ENCODE measurements around the gene CYP46A1.

Gene CYP46A1

DNA sequence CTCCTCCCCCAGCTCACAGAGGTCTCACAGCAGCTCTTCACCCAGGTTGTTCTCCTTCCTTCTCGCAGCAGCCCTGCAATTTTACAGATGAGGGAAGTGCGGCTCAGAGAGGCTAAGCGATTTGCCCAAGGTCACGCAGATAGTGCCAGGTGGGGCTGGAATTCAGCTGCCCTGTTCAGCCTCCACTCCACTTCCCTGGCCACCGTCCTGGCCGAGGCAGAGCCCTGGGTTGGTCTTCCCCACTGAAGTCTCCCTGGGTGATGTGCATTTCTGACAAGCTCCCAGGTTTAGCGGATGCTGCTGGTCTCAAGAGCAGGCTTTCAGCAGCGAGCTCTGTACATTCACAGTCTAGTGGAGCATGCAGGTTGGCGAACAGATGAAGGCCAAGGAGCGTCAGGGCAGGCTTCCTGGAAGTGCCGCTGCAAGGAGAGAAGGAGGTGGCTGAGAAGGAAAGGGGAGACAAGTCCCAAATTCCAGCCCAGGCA, 80.2 kb downstream of the CYP46A1 start:
- H3K36me3 ChIP-seq, result no peaks in the 10 kb centered on the region
- H3K4me1 ChIP-seq (ENCODE audit: control insufficient read depth in 1 of 2, insufficient read depth in 1 of 2, low read depth in 1 of 2, low read length in 1 of 2), result no peaks in the 10 kb centered on the region
- H3K27ac ChIP-seq, result no peak overlapping the region
- no peaks in the 10 kb centered on the region for H3K27me3 ChIP-seq
- H3K4me3 ChIP-seq (ENCODE audit: low read depth in 1 of 2, low read length in 1 of 2), result no peak overlapping the region
- H3K9me3 ChIP-seq, result no peaks in the 10 kb centered on the region
- TF ChIP-seq, protein P1, sequence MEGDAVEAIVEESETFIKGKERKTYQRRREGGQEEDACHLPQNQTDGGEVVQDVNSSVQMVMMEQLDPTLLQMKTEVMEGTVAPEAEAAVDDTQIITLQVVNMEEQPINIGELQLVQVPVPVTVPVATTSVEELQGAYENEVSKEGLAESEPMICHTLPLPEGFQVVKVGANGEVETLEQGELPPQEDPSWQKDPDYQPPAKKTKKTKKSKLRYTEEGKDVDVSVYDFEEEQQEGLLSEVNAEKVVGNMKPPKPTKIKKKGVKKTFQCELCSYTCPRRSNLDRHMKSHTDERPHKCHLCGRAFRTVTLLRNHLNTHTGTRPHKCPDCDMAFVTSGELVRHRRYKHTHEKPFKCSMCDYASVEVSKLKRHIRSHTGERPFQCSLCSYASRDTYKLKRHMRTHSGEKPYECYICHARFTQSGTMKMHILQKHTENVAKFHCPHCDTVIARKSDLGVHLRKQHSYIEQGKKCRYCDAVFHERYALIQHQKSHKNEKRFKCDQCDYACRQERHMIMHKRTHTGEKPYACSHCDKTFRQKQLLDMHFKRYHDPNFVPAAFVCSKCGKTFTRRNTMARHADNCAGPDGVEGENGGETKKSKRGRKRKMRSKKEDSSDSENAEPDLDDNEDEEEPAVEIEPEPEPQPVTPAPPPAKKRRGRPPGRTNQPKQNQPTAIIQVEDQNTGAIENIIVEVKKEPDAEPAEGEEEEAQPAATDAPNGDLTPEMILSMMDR (IDR thresholded peaks at IDR 0.05), result no peak

DNA sequence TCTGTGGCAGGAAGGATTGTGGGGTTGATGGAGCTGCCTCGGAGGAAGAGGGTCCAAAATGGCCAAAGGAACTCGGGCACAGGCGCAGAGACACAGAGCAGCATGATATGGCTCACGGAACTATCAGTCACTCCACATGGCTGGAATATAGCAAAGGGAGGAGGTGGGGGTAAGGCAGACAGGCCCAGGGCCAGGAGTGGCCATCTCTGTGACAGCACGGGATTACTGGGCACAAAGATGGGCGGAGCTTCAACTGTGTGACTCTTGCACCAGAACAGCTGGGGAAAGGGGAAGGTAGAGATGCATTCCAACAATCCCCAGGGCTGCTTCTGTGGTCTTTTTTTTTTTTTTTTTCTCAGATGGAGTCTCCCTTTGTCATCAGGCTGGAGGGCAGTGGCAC, 84.3 kb downstream of the CYP46A1 start:
- Histone ChIP-seq H3K36me3 (no peaks in the 10 kb centered on the region), H3K9me3 (no peaks in the 10 kb centered on the region), H3K4me1 (ENCODE audit: control insufficient read depth in 1 of 2, insufficient read depth in 1 of 2, low read depth in 1 of 2, low read length in 1 of 2) (no peaks in the 10 kb centered on the region), H3K27ac (no peak overlapping the region), H3K27me3 (peaks cover 15% of the 10 kb centered on the region), H3K4me3 (ENCODE audit: low read depth in 1 of 2, low read length in 1 of 2) (no peak overlapping the region)
- TF ChIP-seq, protein P1 (IDR thresholded peaks at IDR 0.05), result no peak

DNA sequence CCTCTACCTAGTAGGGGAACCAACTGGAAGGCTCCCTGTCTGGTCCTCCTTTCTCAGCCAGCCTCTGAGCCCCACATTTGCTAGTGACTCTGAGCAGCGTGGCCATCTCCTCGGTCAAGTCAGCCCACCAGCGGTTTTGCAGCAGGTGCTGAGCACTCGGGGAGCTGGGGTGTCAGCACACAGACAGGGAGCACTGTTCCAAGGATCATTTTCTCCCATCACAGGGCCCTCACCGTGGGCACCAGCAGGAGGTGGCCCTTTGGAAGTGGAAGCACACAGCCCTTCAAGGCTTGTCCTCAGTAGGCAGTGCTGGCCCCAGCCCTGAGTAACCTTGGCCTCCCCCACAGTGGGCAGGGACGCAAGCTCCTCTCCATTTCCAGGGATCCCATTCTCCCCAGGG, 85.0 kb downstream of the CYP46A1 start:
- H3K9me3 ChIP-seq, result no peaks in the 10 kb centered on the region
- no peaks in the 10 kb centered on the region for H3K4me1 ChIP-seq (ENCODE audit: control insufficient read depth in 1 of 2, insufficient read depth in 1 of 2, low read depth in 1 of 2, low read length in 1 of 2)
- no peaks in the 10 kb centered on the region for H3K36me3 ChIP-seq
- H3K27ac ChIP-seq, result no peak overlapping the region
- H3K27me3 ChIP-seq, result peaks cover 17% of the 10 kb centered on the region
- H3K4me3 ChIP-seq (ENCODE audit: low read depth in 1 of 2, low read length in 1 of 2), result no peak overlapping the region
- TF ChIP-seq, protein P1 (IDR thresholded peaks at IDR 0.05), result no peak

DNA sequence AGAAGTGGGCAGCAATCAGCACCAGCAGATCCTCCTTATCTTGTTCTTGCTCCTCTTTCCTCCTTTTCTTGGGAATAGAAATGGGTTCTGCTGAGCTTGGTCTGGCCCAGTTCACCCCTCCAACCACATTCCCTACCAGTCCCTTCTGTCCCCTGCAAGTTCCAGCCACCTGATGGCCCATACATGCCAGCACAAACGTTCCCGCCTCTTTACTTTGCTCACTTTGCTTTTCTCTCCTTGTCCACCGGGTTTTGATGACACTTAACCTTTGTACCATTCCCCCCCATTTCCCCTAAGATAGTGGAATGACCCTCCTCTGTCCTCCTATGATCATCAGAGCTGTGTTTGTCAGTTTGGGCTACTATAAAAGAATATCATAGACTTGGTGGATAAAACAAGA, 85.7 kb downstream of the CYP46A1 start:
- Histone ChIP-seq H3K4me3 (ENCODE audit: low read depth in 1 of 2, low read length in 1 of 2) (no peak overlapping the region), H3K4me1 (ENCODE audit: control insufficient read depth in 1 of 2, insufficient read depth in 1 of 2, low read depth in 1 of 2, low read length in 1 of 2) (no peaks in the 10 kb centered on the region), H3K9me3 (no peaks in the 10 kb centered on the region), H3K36me3 (no peaks in the 10 kb centered on the region), H3K27ac (no peak overlapping the region), H3K27me3 (peaks cover 17% of the 10 kb centered on the region)
- TF ChIP-seq, protein P1 (IDR thresholded peaks at IDR 0.05), result no peak

DNA sequence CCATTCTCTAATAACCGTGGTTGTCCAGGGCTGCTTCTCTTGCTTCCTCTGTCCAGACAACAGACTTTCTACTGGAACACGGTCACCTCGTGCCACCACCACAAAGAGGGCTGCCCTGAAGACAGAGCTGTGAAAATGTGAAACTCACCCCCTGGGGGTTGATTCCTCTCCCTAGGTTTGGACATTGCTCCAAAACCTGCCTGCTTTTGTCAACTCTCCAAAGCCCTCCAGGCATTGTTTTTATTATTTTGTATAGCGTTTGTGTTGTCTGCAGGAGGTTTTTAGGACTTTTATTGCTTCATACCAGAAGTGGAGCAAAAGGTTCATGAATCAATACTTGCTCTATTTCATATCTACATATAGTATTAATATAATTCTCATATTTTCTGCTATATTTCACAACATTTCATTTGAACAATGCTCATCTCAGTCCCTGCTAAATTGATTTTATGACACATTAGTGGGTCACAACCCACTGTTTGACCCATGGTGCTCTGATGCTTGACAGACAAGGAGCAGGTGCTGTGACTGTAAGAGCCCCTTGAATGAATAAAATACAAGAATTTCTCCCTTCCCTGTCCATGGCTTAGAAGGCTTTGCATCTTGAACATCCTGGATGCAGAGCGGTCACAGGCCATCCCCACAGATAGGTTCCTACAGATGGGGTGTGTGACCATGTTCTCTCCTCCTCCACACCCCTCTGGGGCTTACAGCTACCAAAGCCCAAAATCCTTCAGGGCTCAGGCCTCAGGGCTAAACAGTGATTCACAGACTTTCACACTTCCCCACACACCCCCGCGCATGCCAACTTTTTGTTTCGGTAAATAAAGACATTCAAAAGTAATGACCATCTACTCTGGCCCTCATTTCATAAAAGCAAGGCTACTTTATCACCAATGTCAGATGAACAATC, 88.5 kb downstream of the CYP46A1 start:
- no peak overlapping the region for H3K27ac ChIP-seq
- H3K27me3 ChIP-seq, result peaks cover 40% of the 10 kb centered on the region
- TF ChIP-seq, protein P1 (IDR thresholded peaks at IDR 0.05), result no peak
- H3K4me3 ChIP-seq (ENCODE audit: low read depth in 1 of 2, low read length in 1 of 2), result no peak overlapping the region
- no peaks in the 10 kb centered on the region for H3K9me3 ChIP-seq
- H3K4me1 ChIP-seq (ENCODE audit: control insufficient read depth in 1 of 2, insufficient read depth in 1 of 2, low read depth in 1 of 2, low read length in 1 of 2), result no peaks in the 10 kb centered on the region
- no peaks in the 10 kb centered on the region for H3K36me3 ChIP-seq
